ENCODE measurements around the gene MREG.
"Not testable (repeated sequence)": the region's sequence is repeated elsewhere in the genome, so short reads cannot be mapped to it uniquely, and the experiment has no call there.

Gene MREG

GRCh38 chr2:215931256-215931903 lies 82.0 kb downstream of the MREG start:
- TF ChIP-seq CTCF (conservative IDR thresholded peaks at IDR 0.05; ENCODE audit: low read depth, low read length) = peak; percentile 95
- peak; percentile 92 for DNase-seq (ENCODE audit: low read depth)
- no peak overlapping the region for H3K4me3 ChIP-seq (ENCODE audit: low read depth, low read length)

GRCh38 chr2:215930505-215931253 lies 82.7 kb downstream of the MREG start:
- no peak overlapping the region for H3K4me3 ChIP-seq (ENCODE audit: low read depth, low read length)
- no peak for TF ChIP-seq CTCF (conservative IDR thresholded peaks at IDR 0.05; ENCODE audit: low read depth, low read length)
- peak; percentile 64 for DNase-seq (ENCODE audit: low read depth)

- TF ChIP-seq CTCF (conservative IDR thresholded peaks at IDR 0.05; ENCODE audit: low read depth, low read length) = no peak
- H3K4me3 ChIP-seq (ENCODE audit: low read depth, low read length) = no peak overlapping the region
- peak; percentile 39 for DNase-seq (ENCODE audit: low read depth)
Observed at GRCh38 chr2:215929602-215930335, 83.6 kb downstream of the MREG start.

DNA sequence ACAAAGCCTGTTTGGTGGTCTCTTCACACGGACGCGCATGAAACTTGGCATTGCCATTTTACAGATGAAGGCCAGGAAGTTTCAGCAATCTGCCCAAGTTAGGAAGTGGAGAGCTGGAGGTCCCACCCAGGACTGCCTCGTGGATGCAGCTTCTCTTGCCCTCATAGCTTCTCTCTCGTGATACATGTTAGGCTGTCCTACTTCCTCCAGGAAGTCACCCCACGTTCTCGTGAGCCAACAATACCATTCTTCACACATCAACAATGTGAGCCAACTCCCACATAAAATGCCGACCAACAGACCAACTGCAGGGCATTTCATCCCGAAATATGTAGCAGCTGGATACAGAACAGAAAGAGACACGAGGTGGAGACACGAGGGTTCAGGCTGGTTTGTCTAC lies 85.3 kb downstream of the MREG start:
- TF ChIP-seq CTCF (conservative IDR thresholded peaks at IDR 0.05; ENCODE audit: low read depth, low read length) = no peak

DNA sequence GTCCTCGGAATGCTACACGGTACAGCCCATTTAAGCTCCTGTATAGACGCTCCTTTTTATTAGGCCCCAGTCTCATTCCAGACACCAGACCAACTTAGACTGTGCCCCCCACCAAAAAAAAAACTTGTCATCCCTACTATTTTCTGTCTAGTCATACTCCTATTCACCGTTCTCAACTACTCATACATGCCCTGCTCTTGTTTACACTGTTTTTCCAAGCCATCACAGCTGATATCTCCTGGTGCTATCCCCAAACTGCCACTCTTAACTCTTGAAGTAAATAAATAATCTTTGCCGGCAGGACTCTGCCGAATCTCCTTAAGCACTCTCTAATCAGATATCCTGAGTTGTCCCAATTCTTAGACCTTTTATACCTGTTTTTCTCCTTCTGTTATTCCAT lies 86.4 kb downstream of the MREG start:
- not testable (repeated sequence) for DNase-seq (ENCODE audit: low read depth); H3K4me3 ChIP-seq (ENCODE audit: low read depth, low read length)

More for the DNA sequence above, 85.3 kb downstream of the MREG start:
- H3K4me3 ChIP-seq (ENCODE audit: low read depth, low read length) = no peak overlapping the region
- no peak for DNase-seq (ENCODE audit: low read depth)

- peak; percentile 97 for DNase-seq (ENCODE audit: low read depth)
- no peak overlapping the region for H3K4me3 ChIP-seq (ENCODE audit: low read depth, low read length)
- TF ChIP-seq CTCF (conservative IDR thresholded peaks at IDR 0.05; ENCODE audit: low read depth, low read length) = no peak
Observed at GRCh38 chr2:215921895-215922294, 91.5 kb downstream of the MREG start.

Data from choroid plexus epithelial cell (primary cell).